H1 (cell line): ENCODE data around the gene NF1. TPM values are rescaled to one million over a fixed set of nuclear protein-coding genes. Genes with fewer than 3 reads are reported as not detected.

Source experiments
- CTCF ChIA-PET: fragments of 300-600 bp; sonication (Branson Sonifier 250); formaldehyde crosslinking; loops from one replicate; lab custom pipeline; 2021; ENCODE audit not compliant: partially characterized antibody; lab: Charles Lee
- POLR2A ChIA-PET: fragments of 300-600 bp; sonication (Branson Sonifier 250); formaldehyde crosslinking; loops from one replicate; lab custom pipeline; 2021; ENCODE audit warnings: inconsistent platforms; ENCODE audit not compliant: partially characterized antibody; lab: Charles Lee
- DNase-seq, 2 experiments: peaks; one replicate each; pipeline versions ENCODE4 v3.0.0 to v3.0.0-alpha.2; 2010 to 2022; ENCODE audit warnings: low spot score in 2 of 2, low read depth in 1 of 2, mixed read lengths in 1 of 2
- FAIRE-seq: peaks from 2 replicates; lab custom pipeline; 2011; peaks lifted over from hg19 to GRCh38; lab: Jason Lieb, UNC
- H2AFZ ChIP-seq: 2 replicates; pipeline ENCODE4 v1.8.1; 2012; ENCODE audit warnings: low read length, inconsistent platforms
- H2AK5ac ChIP-seq: 2 replicates; pipeline ENCODE4 v1.6.1; 2013; ENCODE audit warnings: low read depth, low read length
- H2BK120ac ChIP-seq: replicated peaks from 2 replicates; pipeline ENCODE3; 2013; ENCODE audit warnings: low read depth, low read length, inconsistent platforms
- H2BK12ac ChIP-seq: 2 replicates; pipeline ENCODE4 v1.6.1; 2013; ENCODE audit warnings: low read depth, low read length
- H2BK15ac ChIP-seq: 2 replicates; pipeline ENCODE4 v1.6.1; 2013; ENCODE audit warnings: low read length
- H2BK20ac ChIP-seq: 2 replicates; pipeline ENCODE4 v1.6.1; 2013; ENCODE audit warnings: low read length
- H2BK5ac ChIP-seq: 2 replicates; pipeline ENCODE4 v1.6.1; 2013; ENCODE audit warnings: low read depth, low read length
- H3K14ac ChIP-seq: 2 replicates; pipeline ENCODE4 v1.6.1; 2013; ENCODE audit warnings: inconsistent platforms; ENCODE audit not compliant: insufficient read length
- H3K18ac ChIP-seq: 2 replicates; pipeline ENCODE4 v1.6.1; 2013; ENCODE audit warnings: low read length; ENCODE audit errors: extremely low read depth
- H3K23ac ChIP-seq: 2 replicates; pipeline ENCODE4 v1.6.1; 2013; ENCODE audit warnings: inconsistent platforms; ENCODE audit not compliant: insufficient read length
- H3K23me2 ChIP-seq: 2 replicates; pipeline ENCODE4 v1.6.1; 2013; ENCODE audit warnings: low read depth, low read length
- H3K27ac ChIP-seq: 2 replicates; pipeline ENCODE4 v1.6.1; 2011; ENCODE audit warnings: low read depth, low read length, inconsistent platforms
- H3K27me3 ChIP-seq, 4 experiments: replicated peaks in 1 of 4; 1 replicate in 1 of 4; 2 replicates in 3 of 4; pipeline versions ENCODE4 v1.6.1 to v1.8.1; 2011 to 2013; ENCODE audit warnings: low read length in 3 of 4, mild to moderate bottlenecking in 3 of 4, inconsistent platforms in 2 of 4, mixed read lengths in 2 of 4, moderate library complexity in 1 of 4; ENCODE audit not compliant: control insufficient read depth in 3 of 4, insufficient read depth in 3 of 4; ENCODE audit errors: extremely low read depth in 1 of 4
- H3K36me3 ChIP-seq, 4 experiments: 2 replicates each; pipeline versions ENCODE4 v1.6.1 to v1.8.1; 2011 to 2013; ENCODE audit warnings: mild to moderate bottlenecking in 4 of 4, low read length in 3 of 4, moderate library complexity in 2 of 4, control low read depth in 1 of 4, inconsistent platforms in 1 of 4; ENCODE audit not compliant: insufficient read depth in 4 of 4, control insufficient read depth in 2 of 4
- H3K4ac ChIP-seq: replicated peaks from 2 replicates; pipeline ENCODE3; 2013; ENCODE audit warnings: low read length, low read depth, mixed read lengths, inconsistent platforms; ENCODE audit not compliant: insufficient read length
- H3K4me1 ChIP-seq, 4 experiments: replicated peaks in 1 of 4; 1 replicate in 1 of 4; 2 replicates in 3 of 4; pipeline versions ENCODE4 v1.6.1 to v1.8.1; 2011 to 2013; ENCODE audit warnings: low read length in 3 of 4, inconsistent platforms in 2 of 4, mixed read lengths in 1 of 4; ENCODE audit not compliant: insufficient read depth in 4 of 4, control insufficient read depth in 3 of 4
- H3K4me2 ChIP-seq, 2 experiments: 2 replicates each; pipeline versions ENCODE4 v1.6.1 to v1.8.1; 2011 to 2013; ENCODE audit warnings: low read depth in 2 of 2, low read length in 2 of 2, control low read depth in 1 of 2, inconsistent platforms in 1 of 2, mild to moderate bottlenecking in 1 of 2; ENCODE audit not compliant: insufficient read depth in 1 of 2
- H3K4me3 ChIP-seq, 4 experiments: fragments of 200-600, 300-600 bp in 1 of 4; sonication (generic), shearing (Covaris generic), sonication (Bioruptor Twin) in 1 of 4; 2 replicates each; pipeline versions ENCODE4 v1.5.1 to v1.8.1; 2011 to 2016; ENCODE audit warnings: low read length in 4 of 4, low read depth in 3 of 4, control low read depth in 2 of 4, inconsistent platforms in 2 of 4, mild to moderate bottlenecking in 2 of 4, mixed read lengths in 1 of 4, moderate library complexity in 1 of 4; ENCODE audit not compliant: insufficient read depth in 2 of 4; ENCODE audit errors: extremely low read depth in 1 of 4
- H3K56ac ChIP-seq: replicated peaks from 2 replicates; pipeline ENCODE3; 2013; ENCODE audit warnings: low read depth, mild to moderate bottlenecking, mixed read lengths, low read length, inconsistent platforms; ENCODE audit not compliant: insufficient read length
- H3K79me1 ChIP-seq: 2 replicates; pipeline ENCODE4 v1.6.1; 2013; ENCODE audit warnings: low read depth, low read length, control low read depth
- H3K79me2 ChIP-seq, 2 experiments: 2 replicates each; pipeline versions ENCODE4 v1.6.1 to v1.8.1; 2012 to 2013; ENCODE audit warnings: low read length in 2 of 2, mild to moderate bottlenecking in 2 of 2, inconsistent platforms in 1 of 2; ENCODE audit not compliant: insufficient read depth in 2 of 2, control insufficient read depth in 1 of 2
- H3K9ac ChIP-seq, 4 experiments: replicated peaks in 1 of 4; 1 replicate in 1 of 4; 2 replicates in 3 of 4; pipeline versions ENCODE4 v1.6.1 to v1.8.1; 2011 to 2013; ENCODE audit warnings: low read depth in 3 of 4, low read length in 3 of 4, control low read depth in 2 of 4, mild to moderate bottlenecking in 2 of 4, moderate library complexity in 2 of 4, inconsistent platforms in 1 of 4; ENCODE audit errors: extremely low read depth in 1 of 4
- H3K9me3 ChIP-seq, 2 experiments: 2 replicates each; pipeline versions ENCODE4 v1.6.1 to v1.8.1; 2012 to 2013; ENCODE audit warnings: mild to moderate bottlenecking in 2 of 2, moderate library complexity in 2 of 2, control low read depth in 1 of 2, inconsistent platforms in 1 of 2, low read depth in 1 of 2, low read length in 1 of 2, mixed read lengths in 1 of 2; ENCODE audit not compliant: insufficient read depth in 2 of 2
- H4K20me1 ChIP-seq, 2 experiments: replicated peaks in 1 of 2; 2 replicates each; pipeline versions ENCODE3 to v1.8.1; 2011 to 2013; ENCODE audit warnings: inconsistent platforms in 2 of 2, low read length in 2 of 2, mild to moderate bottlenecking in 1 of 2; ENCODE audit not compliant: insufficient read depth in 2 of 2, control insufficient read depth in 1 of 2
- H4K5ac ChIP-seq: 2 replicates; pipeline ENCODE4 v1.6.1; 2013; ENCODE audit warnings: low read length, low read depth, mixed read lengths, inconsistent platforms; ENCODE audit not compliant: insufficient read length
- H4K8ac ChIP-seq: 2 replicates; pipeline ENCODE4 v1.8.0; 2013; ENCODE audit warnings: mild to moderate bottlenecking, moderate library complexity, low read length, inconsistent platforms; ENCODE audit not compliant: insufficient read depth; ENCODE audit errors: extremely low read depth
- H4K91ac ChIP-seq: replicated peaks from 2 replicates; pipeline ENCODE3; 2013; ENCODE audit warnings: low read length, mixed read lengths, inconsistent platforms; ENCODE audit not compliant: insufficient read length
- BACH1 ChIP-seq: IDR thresholded peaks from 2 replicates; pipeline ENCODE4 v1.6.1; 2012; ENCODE audit warnings: low read length, improper control_type of control experiment
- EGR1 ChIP-seq: IDR thresholded peaks from 2 replicates; pipeline ENCODE4 v1.6.1; 2011; ENCODE audit warnings: low read depth, low read length, borderline replicate concordance
- NRF1 ChIP-seq: IDR thresholded peaks from 2 replicates; pipeline ENCODE4 v1.6.1; 2011; ENCODE audit warnings: mild to moderate bottlenecking, low read depth, low read length, improper control_type of control experiment
- YY1 ChIP-seq: IDR thresholded peaks from 2 replicates; pipeline ENCODE4 v1.6.1; 2011; ENCODE audit warnings: low read depth, mild to moderate bottlenecking, low read length
- WGBS, 2 experiments: shearing (Covaris generic) in 1 of 2; methylation state at CpG; one replicate each; pipeline versions ENCODE4 v1.1.6 to v1.1.7; 2013 to 2015; ENCODE audit warnings: low lambda C conversion rate in 2 of 2, mixed read lengths in 2 of 2, inconsistent platforms in 1 of 2, low coverage in 1 of 2, missing lambda C conversion rate in 1 of 2; ENCODE audit not compliant: insufficient replicate concordance in 2 of 2, insufficient coverage in 1 of 2, insufficient read length in 1 of 2; ENCODE audit errors: extremely low coverage in 1 of 2, missing lambda C conversion rate in 1 of 2; 5-methylcytosine and 5-hydroxymethylcytosine counted together
- polyA plus RNA-seq, 7 experiments: library from polyadenylated mRNA; depleted of rRNA in 3 of 7; stranded (reverse) in 5 of 7; unstranded in 2 of 7; fragments of >200 nt in 5 of 7; fragments of 200-250 nt in 2 of 7; gene quantifications; 1 replicate in 5 of 7; 2 replicates in 1 of 7; 4 replicates in 1 of 7; pipeline versions ENCODE4 v1.2.1 to v1.2.3, GENCODE V29; 2011 to 2013; ENCODE audit warnings: missing spikeins in 2 of 7, mixed read lengths in 2 of 7
- total RNA-seq: library from RNA; stranded (reverse); fragmentation: NEBNext Ultra II Directional; extraction: Animal tissue kit (Norgen Biotek cat#: 25700); gene quantifications from 2 replicates; pipeline ENCODE4 v1.2.1, GENCODE V29; 2021
- TF ChIP-seq, protein P1 (sequence below): IDR thresholded peaks from 2 replicates; pipeline ENCODE4 v1.6.1; 2011; ENCODE audit warnings: low read length, improper control_type of control experiment

NF1 gene
- total and polyA plus RNA-seq, 2 of the 8 experiments (the other 6 are each of a cell fraction or from before 2014, with no cell fraction given): 19.3 to 29.6 TPM

DNA sequence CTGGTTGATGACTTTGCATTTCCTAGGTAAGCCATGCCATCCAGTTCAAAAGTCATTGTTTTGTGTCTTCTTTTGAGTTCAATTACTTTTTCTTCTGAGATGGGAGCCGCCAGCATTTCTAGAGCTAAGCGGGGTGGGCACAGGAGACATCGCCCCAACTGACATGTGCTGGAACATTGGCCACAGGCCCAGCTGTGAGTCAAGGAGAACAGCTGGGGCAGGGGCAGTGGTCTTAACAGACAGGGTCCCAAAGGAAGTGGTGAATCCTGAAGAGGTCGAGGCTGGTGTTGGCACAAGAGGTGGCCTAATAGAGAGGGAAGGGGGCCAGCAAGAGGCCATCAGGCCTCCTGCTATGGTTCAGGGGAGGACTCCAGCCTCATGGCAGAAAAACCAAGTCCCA is 313.8 kb downstream of the NF1 start:
- H3K9me3 ChIP-seq: no peaks in the 10 kb centered on the region
- H2BK5ac ChIP-seq: no peak overlapping the region
- ChIA-PET POLR2A (interaction anchor here (0.5 kb wide), 1 partner anchor 16 kb away, joined by 3 read pairs; no protein-coding TSS in a partner anchor), CTCF (interaction anchor here (0.5 to 3.7 kb wide), 2 partner anchors 19 to 25 kb away, joined by 3 to 18 read pairs; no protein-coding TSS in a partner anchor)
- no peak overlapping the region for H4K8ac ChIP-seq
- no peak overlapping the region for H2BK15ac ChIP-seq
- H3K23me2 ChIP-seq: no peaks in the 10 kb centered on the region
- no peak overlapping the region for H4K91ac ChIP-seq
- no peak overlapping the region for H3K9ac ChIP-seq
- no peak overlapping the region for H3K14ac ChIP-seq
- no peak overlapping the region for H4K5ac ChIP-seq
- no peak overlapping the region for H2BK120ac ChIP-seq
- no peaks in the 10 kb centered on the region; a peak in 1 of 8 replicates for H3K36me3 ChIP-seq
- H3K27ac ChIP-seq: no peak overlapping the region
- peaks cover 1 to 14% (median 4%) of the 10 kb centered on the region in 4 experiments for H3K4me1 ChIP-seq
- FAIRE-seq: no peak
- H4K20me1 ChIP-seq: no peaks in the 10 kb centered on the region
- H3K27me3 ChIP-seq: no peaks in the 10 kb centered on the region
- no peak overlapping the region for H2AK5ac ChIP-seq
- H3K18ac ChIP-seq: no peak overlapping the region
- H3K23ac ChIP-seq: no peak overlapping the region
- no peak overlapping the region for H2AFZ ChIP-seq
- TF ChIP-seq, protein P1, sequence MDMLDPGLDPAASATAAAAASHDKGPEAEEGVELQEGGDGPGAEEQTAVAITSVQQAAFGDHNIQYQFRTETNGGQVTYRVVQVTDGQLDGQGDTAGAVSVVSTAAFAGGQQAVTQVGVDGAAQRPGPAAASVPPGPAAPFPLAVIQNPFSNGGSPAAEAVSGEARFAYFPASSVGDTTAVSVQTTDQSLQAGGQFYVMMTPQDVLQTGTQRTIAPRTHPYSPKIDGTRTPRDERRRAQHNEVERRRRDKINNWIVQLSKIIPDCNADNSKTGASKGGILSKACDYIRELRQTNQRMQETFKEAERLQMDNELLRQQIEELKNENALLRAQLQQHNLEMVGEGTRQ: no peak
- no peak for TF ChIP-seq YY1
- TF ChIP-seq EGR1: no peak
- TF ChIP-seq NRF1: no peak
- TF ChIP-seq BACH1: no peak
- WGBS, 2 experiments: 96% methylated on average over 4 of the region's 4 CpGs; no CpG with 5 or more reads in 1 of the 2 experiments
- H3K4me3 ChIP-seq: no peak overlapping the region
- H2BK12ac ChIP-seq: no peak overlapping the region
- no peaks in the 10 kb centered on the region for H3K79me2 ChIP-seq
- H2BK20ac ChIP-seq: no peak overlapping the region
- H3K4me2 ChIP-seq: no peak overlapping the region
- DNase-seq: no peak
- H3K79me1 ChIP-seq: no peaks in the 10 kb centered on the region
- H3K4ac ChIP-seq: no peak overlapping the region
- no peak overlapping the region for H3K56ac ChIP-seq
